PC-3 (cell line): ENCODE results near the gene TPM1. TPM values are rescaled to one million over a fixed set of nuclear protein-coding genes. Genes with fewer than 3 reads are reported as not detected.

Source experiments
- ATAC-seq: fragments of 200-7000 bp; cut with Tn5 transposase; 2 replicates; pipeline ENCODE4 v1.9.1; 2020; ENCODE audit warnings: mild to moderate bottlenecking, moderate library complexity
- BruUV-seq: library from RNA; stranded (reverse); fragments of 400-500 nt; replicated peaks from 2 replicates; lab custom pipeline; 2021; lab: Mats Ljungman, UMichigan
- CTCF ChIA-PET: fragments of 300-600 bp; sonication (Branson Sonifier 250); formaldehyde crosslinking; loops from one replicate; lab custom pipeline; 2022; ENCODE audit warnings: antibody characterized with exemption; lab: Charles Lee
- POLR2A ChIA-PET: fragments of 300-600 bp; sonication (Branson Sonifier 250); formaldehyde crosslinking; loops from one replicate; lab custom pipeline; 2022; ENCODE audit warnings: antibody characterized with exemption; ENCODE audit not compliant: unreplicated experiment; lab: Charles Lee
- DNase-seq: peaks from one replicate; pipeline ENCODE4 v3.0.0-alpha.2; 2015
- H2AFZ ChIP-seq: fragments of 300-600 bp; sonication (generic); 2 replicates; pipeline ENCODE4 v1.6.0; 2016; ENCODE audit warnings: antibody characterized with exemption, low read length
- H3F3A ChIP-seq: fragments of 300-600 bp; sonication (generic); one replicate; pipeline ENCODE4 v1.6.0; 2017; ENCODE audit warnings: antibody characterized with exemption, low read length, control low read depth, mild to moderate bottlenecking; ENCODE audit not compliant: unreplicated experiment
- H3K27ac ChIP-seq: fragments of 300-600 bp; sonication (generic); 2 replicates; pipeline ENCODE4 v1.5.1; 2016; ENCODE audit warnings: mild to moderate bottlenecking, low read length
- H3K27me3 ChIP-seq: fragments of 300-600 bp; sonication (generic); 2 replicates; pipeline ENCODE4 v1.6.1; 2016; ENCODE audit warnings: low read length, mixed read lengths
- H3K36me3 ChIP-seq: fragments of 300-600 bp; sonication (generic); 2 replicates; pipeline ENCODE4 v1.6.1; 2016; ENCODE audit warnings: low read depth, mixed run types, low read length, mixed read lengths
- H3K4me1 ChIP-seq: fragments of 300-600 bp; sonication (generic); 2 replicates; pipeline ENCODE4 v1.5.1; 2016; ENCODE audit warnings: low read length; ENCODE audit not compliant: insufficient read depth
- H3K4me2 ChIP-seq: fragments of 300-600 bp; sonication (generic); 2 replicates; pipeline ENCODE4 v1.6.0; 2016; ENCODE audit warnings: low read length
- H3K4me3 ChIP-seq: fragments of 300-600 bp; sonication (generic); 2 replicates; pipeline ENCODE4 v1.5.1; 2016; ENCODE audit warnings: mild to moderate bottlenecking, low read length, mixed read lengths
- H3K79me2 ChIP-seq: fragments of 300-600 bp; sonication (generic); 2 replicates; pipeline ENCODE4 v1.6.1; 2017; ENCODE audit warnings: low read length, mixed read lengths
- H3K9ac ChIP-seq: fragments of 300-600 bp; sonication (generic); 2 replicates; pipeline ENCODE4 v1.6.0; 2016; ENCODE audit warnings: mild to moderate bottlenecking, low read length
- H3K9me2 ChIP-seq: fragments of 300-600 bp; sonication (generic); replicated peaks from 2 replicates; pipeline ENCODE4 v1.6.1; 2016; ENCODE audit warnings: mixed run types, low read length, mixed read lengths
- H3K9me3 ChIP-seq: fragments of 300-600 bp; sonication (generic); 2 replicates; pipeline ENCODE4 v1.6.1; 2016; ENCODE audit warnings: low read length, mixed read lengths
- H4K20me1 ChIP-seq: fragments of 300-600 bp; sonication (generic); 2 replicates; pipeline ENCODE4 v1.6.1; 2016; ENCODE audit warnings: low read length, mixed read lengths
- CTCF ChIP-seq: fragments of 300-600 bp; sonication (generic); conservative IDR thresholded peaks from 2 replicates; pipeline ENCODE4 v1.5.1; 2017; ENCODE audit warnings: antibody characterized with exemption, low read depth, mild to moderate bottlenecking, low read length
- EZH2 ChIP-seq: fragments of 300-600 bp; sonication (generic); IDR thresholded peaks from one replicate; pipeline ENCODE4 v1.6.1; 2017; ENCODE audit warnings: antibody characterized with exemption, mild to moderate bottlenecking, low read length; ENCODE audit not compliant: unreplicated experiment
- EZH2phosphoT487 ChIP-seq: fragments of 300-600 bp; sonication (generic); IDR thresholded peaks from 2 replicates; pipeline ENCODE4 v1.6.1; 2018; ENCODE audit warnings: mild to moderate bottlenecking, antibody characterized with exemption, low read length, borderline replicate concordance
- intact Hi-C: fragments of 100-400 bp; cut with micrococcal nuclease; formaldehyde crosslinking; loops from 2 replicates; pipeline ENCODE4 v1.9.0; 2023
- total RNA-seq: library from RNA; depleted of rRNA; stranded (reverse); fragments of >200 nt; gene quantifications from 2 replicates; pipeline ENCODE4 v1.2.3, GENCODE V29; 2014

Gene TPM1
- total RNA-seq, 1 experiment from 2014 or later: 127 TPM

GRCh38 chr15:63110428-63111026 lies 68.0 kb downstream of the TPM1 start:
- Histone ChIP-seq H3F3A (no peaks in the 10 kb centered on the region), H3K9me2 (no peaks in the 10 kb centered on the region), H3K36me3 (no peaks in the 10 kb centered on the region), H3K27me3 (no peaks in the 10 kb centered on the region), H3K9ac (no peak overlapping the region), H4K20me1 (no peaks in the 10 kb centered on the region), H3K4me2 (no peak overlapping the region), H2AFZ (no peak overlapping the region), H3K4me1 (no peaks in the 10 kb centered on the region), H3K79me2 (no peaks in the 10 kb centered on the region), H3K27ac (no peak overlapping the region), H3K9me3 (no peaks in the 10 kb centered on the region), H3K4me3 (no peak overlapping the region)
- DNase-seq: no peak
- ATAC-seq: no peak
- no TSS peak for BruUV-seq
- CTCF ChIA-PET: no interaction called here
- intact Hi-C loops: no loop called here
- POLR2A ChIA-PET: no interaction called here
- TF ChIP-seq EZH2phosphoT487: no peak
- no peak for TF ChIP-seq CTCF
- TF ChIP-seq EZH2: no peak

GRCh38 chr15:63111481-63111880 lies 68.9 kb downstream of the TPM1 start:
- no peak for TF ChIP-seq EZH2
- TF ChIP-seq EZH2phosphoT487: no peak
- TF ChIP-seq CTCF: no peak
- CTCF ChIA-PET: no interaction called here
- Histone ChIP-seq H3K4me3 (no peak overlapping the region), H3F3A (no peaks in the 10 kb centered on the region), H3K9ac (no peak overlapping the region), H3K4me1 (no peaks in the 10 kb centered on the region), H3K27ac (no peak overlapping the region), H3K79me2 (no peaks in the 10 kb centered on the region), H3K36me3 (no peaks in the 10 kb centered on the region), H3K27me3 (no peaks in the 10 kb centered on the region), H3K4me2 (no peak overlapping the region), H2AFZ (no peak overlapping the region), H4K20me1 (no peaks in the 10 kb centered on the region), H3K9me2 (no peaks in the 10 kb centered on the region), H3K9me3 (no peaks in the 10 kb centered on the region)
- ATAC-seq (no peak), DNase-seq (no peak)
- intact Hi-C loops: no loop called here
- POLR2A ChIA-PET: interaction anchor here (0.6 kb wide), 1 partner anchor 280 kb away, joined by 17 read pairs; no protein-coding TSS in a partner anchor
- BruUV-seq: no TSS peak

DNA sequence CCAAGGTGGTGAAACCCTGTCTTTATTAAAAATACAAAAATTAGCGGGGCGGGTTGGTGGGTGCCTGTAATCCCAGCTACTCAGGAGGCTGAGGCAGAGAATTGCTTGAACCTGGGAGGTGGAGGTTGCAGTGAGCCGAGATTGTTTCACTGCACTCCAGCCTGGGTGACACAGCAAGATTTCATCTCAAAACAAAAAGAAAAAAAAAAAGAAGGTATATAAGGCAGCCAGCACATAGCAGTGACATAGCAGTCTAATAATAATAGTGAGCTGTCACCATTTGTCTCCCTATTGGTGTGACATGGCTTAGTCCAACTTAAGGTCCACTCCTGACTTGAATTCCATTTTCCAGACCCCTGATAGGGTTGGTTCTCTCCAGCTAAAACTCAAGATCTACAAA lies 70.3 kb downstream of the TPM1 start:
- H3K27ac ChIP-seq: no peak overlapping the region
- TF ChIP-seq EZH2phosphoT487 (no peak), EZH2 (no peak), CTCF (no peak)
- POLR2A ChIA-PET: no interaction called here

More for the DNA sequence above, 70.3 kb downstream of the TPM1 start:
- Histone ChIP-seq H3K27me3 (no peaks in the 10 kb centered on the region), H3K4me2 (no peak overlapping the region), H2AFZ (no peak overlapping the region), H3K36me3 (no peaks in the 10 kb centered on the region), H3K4me3 (no peak overlapping the region), H3K9ac (no peak overlapping the region), H3K9me2 (no peaks in the 10 kb centered on the region), H3K4me1 (no peaks in the 10 kb centered on the region), H3K9me3 (no peaks in the 10 kb centered on the region), H4K20me1 (no peaks in the 10 kb centered on the region), H3F3A (no peaks in the 10 kb centered on the region), H3K79me2 (no peaks in the 10 kb centered on the region)
- intact Hi-C loops: no loop called here
- CTCF ChIA-PET: no interaction called here
- BruUV-seq: no TSS peak
- DNase-seq (no peak), ATAC-seq (no peak)
